Activated effector memory CD4-positive, alpha-beta T cell treated with Interleukin-2 at 50 U/mL for 16 hours (primary cell): ENCODE measurements around the gene KRTAP10-11.
"Not testable (repeated sequence)": the region's sequence is repeated elsewhere in the genome, so short reads cannot be mapped to it uniquely, and the experiment has no call there.

Experiments used
- DNase-seq: peaks from one replicate; pipeline ENCODE4 v3.0.0-alpha.2; 2020

The KRTAP10-11 gene

GRCh38 chr21:44615466-44615865 is 30.7 kb upstream of the KRTAP10-11 start:
- DNase-seq = no peak

GRCh38 chr21:44615911-44616590 is 30.2 kb upstream of the KRTAP10-11 start:
- no peak for DNase-seq

GRCh38 chr21:44616591-44616926 is 29.7 kb upstream of the KRTAP10-11 start:
- DNase-seq = no peak

- DNase-seq = no peak
Measured at GRCh38 chr21:44617071-44617501, 29.1 kb upstream of the KRTAP10-11 start.

- no peak for DNase-seq
Measured at GRCh38 chr21:44618504-44618903, 27.7 kb upstream of the KRTAP10-11 start.

GRCh38 chr21:44618909-44619308 is 27.3 kb upstream of the KRTAP10-11 start:
- peak; percentile 56 for DNase-seq

GRCh38 chr21:44619886-44620285 is 26.3 kb upstream of the KRTAP10-11 start:
- no peak for DNase-seq

GRCh38 chr21:44623575-44623974 is 22.6 kb upstream of the KRTAP10-11 start:
- no peak for DNase-seq

- DNase-seq = no peak
Measured at GRCh38 chr21:44625756-44626155, 20.5 kb upstream of the KRTAP10-11 start.

- DNase-seq = no peak
Measured at GRCh38 chr21:44626262-44626661, 20.0 kb upstream of the KRTAP10-11 start.

GRCh38 chr21:44626673-44627143 is 19.5 kb upstream of the KRTAP10-11 start, which contains the start of gene KRTAP10-9:
Gene KRTAP10-9 (plus strand): TSS chr21:44627093. CDS start chr21:44627172, 79 bp downstream.
- DNase-seq = no peak

- DNase-seq = not testable (repeated sequence)
Measured at GRCh38 chr21:44627181-44627822, 18.9 kb upstream of the KRTAP10-11 start.

- not testable (repeated sequence) for DNase-seq
Measured at GRCh38 chr21:44627831-44628233, 18.4 kb upstream of the KRTAP10-11 start.

GRCh38 chr21:44628707-44629391 is 17.4 kb upstream of the KRTAP10-11 start:
- DNase-seq = no peak

GRCh38 chr21:44630440-44630839 is 15.8 kb upstream of the KRTAP10-11 start:
- DNase-seq = no peak

GRCh38 chr21:44632067-44632466 is 14.1 kb upstream of the KRTAP10-11 start:
- DNase-seq = no peak

- DNase-seq = no peak
Measured at GRCh38 chr21:44636209-44637017, 9.8 kb upstream of the KRTAP10-11 start.

GRCh38 chr21:44637018-44637850 is 9.0 kb upstream of the KRTAP10-11 start, which contains the start of gene KRTAP10-10:
Gene KRTAP10-10 (plus strand): TSS chr21:44637356. CDS start chr21:44637418, 62 bp downstream.
- no peak for DNase-seq

- DNase-seq = not testable (repeated sequence)
Measured at GRCh38 chr21:44637851-44638348, 8.3 kb upstream of the KRTAP10-11 start.

GRCh38 chr21:44638506-44639330 is 7.5 kb upstream of the KRTAP10-11 start:
- DNase-seq = not testable (repeated sequence)

GRCh38 chr21:44639331-44639655 is 6.9 kb upstream of the KRTAP10-11 start:
- no peak for DNase-seq
